HepG2 (cell line): ENCODE measurements around the gene NOTUM. TPM values are rescaled to one million over a fixed set of nuclear protein-coding genes. Genes with fewer than 3 reads are reported as not detected.

ENCODE experiments used
- AHDC1 ChIP-seq: sonication (generic); formaldehyde crosslinking; IDR thresholded peaks from 2 replicates; pipeline ENCODE4 v1.5.1; 2020; ENCODE audit warnings: mild to moderate bottlenecking, missing genetic modification reagents, borderline replicate concordance
- ATF2 ChIP-seq: sonication (generic); formaldehyde crosslinking; IDR thresholded peaks from 2 replicates; pipeline ENCODE4 v1.4.0; 2020; ENCODE audit warnings: missing genetic modification reagents
- EHMT2 ChIP-seq: fragments of 200-600 bp; sonication (generic); IDR thresholded peaks from 2 replicates; pipeline ENCODE4 v1.7.0; 2017; ENCODE audit warnings: antibody characterized with exemption, low read depth, low read length, borderline replicate concordance
- HNF4G ChIP-seq, 2 experiments: sonication (generic) in 1 of 2; formaldehyde crosslinking in 1 of 2; IDR thresholded peaks; 2 replicates each; pipeline versions ENCODE4 v1.4.0 to v1.6.1; 2011 to 2020; ENCODE audit warnings: borderline replicate concordance in 2 of 2, low read depth in 2 of 2, mild to moderate bottlenecking in 2 of 2, low read length in 1 of 2, missing genetic modification reagents in 1 of 2, moderate library complexity in 1 of 2
- KDM1A ChIP-seq: IDR thresholded peaks from 2 replicates; pipeline ENCODE4 v1.6.1; 2016; ENCODE audit warnings: missing compliant biosample characterization
- PLRG1 ChIP-seq: fragments of 450-650 bp; conservative IDR thresholded peaks from 2 replicates; pipeline ENCODE4 v1.6.1; 2016
- SAFB2 ChIP-seq: sonication (generic); formaldehyde crosslinking; IDR thresholded peaks from 2 replicates; pipeline ENCODE4 v1.5.1; 2020; ENCODE audit warnings: missing genetic modification reagents, low read depth, mild to moderate bottlenecking, borderline replicate concordance
- SMAD1 ChIP-seq: sonication (generic); formaldehyde crosslinking; IDR thresholded peaks from 2 replicates; pipeline ENCODE4 v1.4.0; 2020; ENCODE audit warnings: missing genetic modification reagents, low read depth, mild to moderate bottlenecking, borderline replicate concordance
- SMARCE1 ChIP-seq: fragments of 450-650 bp; IDR thresholded peaks from 2 replicates; pipeline ENCODE4 v1.6.1; 2017; ENCODE audit warnings: borderline replicate concordance
- SNAI1 ChIP-seq: sonication (generic); formaldehyde crosslinking; IDR thresholded peaks from 2 replicates; pipeline ENCODE4 v1.5.0; 2020; ENCODE audit warnings: mild to moderate bottlenecking, missing genetic modification reagents, borderline replicate concordance
- SRSF9 ChIP-seq: fragments of 200-400 bp; formaldehyde crosslinking; IDR thresholded peaks from 2 replicates; pipeline ENCODE4 v1.6.1; 2018; ENCODE audit warnings: borderline replicate concordance, mild to moderate bottlenecking, low read depth, low read length; ENCODE audit not compliant: insufficient read depth, poor library complexity, severe bottlenecking
- THAP8 ChIP-seq: sonication (generic); formaldehyde crosslinking; IDR thresholded peaks from 2 replicates; pipeline ENCODE4 v1.5.1; 2020; ENCODE audit warnings: missing genetic modification reagents, mild to moderate bottlenecking, borderline replicate concordance
- TIGD3 ChIP-seq: sonication (generic); formaldehyde crosslinking; IDR thresholded peaks from 2 replicates; pipeline ENCODE4 v1.5.1; 2020; ENCODE audit warnings: mild to moderate bottlenecking, missing genetic modification reagents, borderline replicate concordance
- ZFYVE20 ChIP-seq: sonication (generic); formaldehyde crosslinking; IDR thresholded peaks from 2 replicates; pipeline ENCODE4 v1.8.0; 2023; ENCODE audit warnings: low read depth, mild to moderate bottlenecking, moderate library complexity, missing genetic modification reagents, borderline replicate concordance
- ZNF580 ChIP-seq: IDR thresholded peaks from 2 replicates; pipeline ENCODE4 v1.6.1; 2016; ENCODE audit warnings: low read depth, borderline replicate concordance
- polyA plus RNA-seq, 8 experiments: library from polyadenylated mRNA; depleted of rRNA in 3 of 8; stranded (reverse) in 7 of 8; unstranded in 1 of 8; fragments of >200 nt; fragmentation: Illumina TruSeq in 4 of 8; extraction: Trizol in 4 of 8; gene quantifications; 2 replicates each; pipeline versions ENCODE4 v1.2.1 to v1.2.3, GENCODE V29; 2011 to 2016; ENCODE audit warnings: low read depth in 4 of 8, missing spikeins in 1 of 8, mixed read lengths in 1 of 8; ENCODE audit not compliant: insufficient read depth in 1 of 8
- total RNA-seq, 5 experiments: library from RNA; depleted of rRNA; stranded (reverse); fragments of >200 nt; fragmentation: Illumina TruSeq; extraction: Trizol; gene quantifications; 2 replicates each; pipeline ENCODE4 v1.2.3, GENCODE V29; 2016; ENCODE audit warnings: low read depth in 1 of 5

NOTUM gene
- total and polyA plus RNA-seq, 2 of the 13 experiments (the other 11 are each of a cell fraction or from before 2014, with no cell fraction given): 150 to 160 TPM

- TF ChIP-seq HNF4G (IDR thresholded peaks at IDR 0.05; ENCODE audit: borderline replicate concordance, low read depth, low read length) (peak; percentile 97), HNF4G (CRISPR knock-in tag; IDR thresholded peaks at IDR 0.05; ENCODE audit: borderline replicate concordance, low read depth) (peak; percentile 99), SMARCE1 (no peak), ZNF580 (CRISPR knock-in tag) (peak; percentile 93), TIGD3 (CRISPR knock-in tag) (peak; percentile 99), SNAI1 (peak; percentile 97), ZFYVE20 (peak; percentile 91; the same call in 1 of the 2 replicates), AHDC1 (peak; percentile 89), KDM1A (CRISPR knock-in tag) (peak; percentile 86; the same call in 1 of the 2 replicates), PLRG1 (no peak), SRSF9 (no peak), SAFB2 (peak; percentile 96), THAP8 (CRISPR knock-in tag) (0 out of 2 replicates have a peak, but pooled peaks have one; percentile 71), SMAD1 (CRISPR knock-in tag) (peak; percentile 82; the same call in 1 of the 2 replicates), ATF2 (CRISPR knock-in tag) (peak; percentile 44; the same call in 1 of the 2 replicates), EHMT2 (no peak)
Observed at GRCh38 chr17:81992306-81993102, 31.5 kb upstream of the NOTUM start (continued).
